ENCODE results near the gene ADGRD1.
A peak's percentile ranks its signal among the peaks of the same experiment; 100 is the strongest.

Gene ADGRD1

DNA sequence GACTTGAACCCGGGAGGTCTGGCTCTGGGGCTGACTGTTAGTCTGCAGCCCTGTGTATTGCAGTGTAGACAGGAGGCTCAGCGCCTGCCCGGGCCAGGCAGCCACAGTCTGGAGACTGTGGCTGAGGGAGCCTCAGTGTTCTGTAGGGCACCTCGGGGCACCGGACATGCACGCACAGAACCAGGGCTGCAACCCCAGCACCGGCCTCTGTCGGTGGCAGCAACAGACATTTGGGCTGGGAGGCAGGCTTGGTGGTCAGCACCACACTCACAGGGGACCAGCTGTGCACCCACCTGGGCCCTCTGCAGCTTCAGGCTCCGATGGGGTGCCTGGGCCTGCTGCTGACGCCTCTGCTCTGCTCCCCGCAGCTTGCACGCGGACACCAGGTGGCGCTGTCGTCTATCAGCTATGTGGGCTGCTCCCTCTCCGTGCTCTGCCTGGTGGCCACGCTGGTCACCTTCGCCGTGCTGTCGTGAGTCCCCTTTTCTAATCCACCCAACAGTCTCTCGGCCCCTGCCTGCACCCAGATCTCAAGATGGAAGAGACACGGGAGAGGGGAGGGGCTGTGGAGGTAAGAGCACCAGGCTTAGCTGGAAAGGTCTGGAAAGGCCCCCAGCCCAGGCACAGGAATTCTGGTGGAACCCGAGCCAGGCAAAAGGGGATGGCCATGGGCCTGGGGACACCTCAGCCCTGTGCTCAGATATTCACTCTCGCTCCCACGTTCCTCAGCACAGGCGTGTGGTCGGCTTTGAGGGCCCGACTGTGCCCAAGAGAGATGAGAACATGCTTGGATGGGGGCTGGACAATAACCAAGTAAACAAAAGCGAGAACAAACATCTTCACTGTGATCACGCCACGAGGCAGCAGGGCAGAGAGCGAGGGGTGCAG is 151.0 kb downstream of the ADGRD1 start:
- TF ChIP-seq, protein P1, sequence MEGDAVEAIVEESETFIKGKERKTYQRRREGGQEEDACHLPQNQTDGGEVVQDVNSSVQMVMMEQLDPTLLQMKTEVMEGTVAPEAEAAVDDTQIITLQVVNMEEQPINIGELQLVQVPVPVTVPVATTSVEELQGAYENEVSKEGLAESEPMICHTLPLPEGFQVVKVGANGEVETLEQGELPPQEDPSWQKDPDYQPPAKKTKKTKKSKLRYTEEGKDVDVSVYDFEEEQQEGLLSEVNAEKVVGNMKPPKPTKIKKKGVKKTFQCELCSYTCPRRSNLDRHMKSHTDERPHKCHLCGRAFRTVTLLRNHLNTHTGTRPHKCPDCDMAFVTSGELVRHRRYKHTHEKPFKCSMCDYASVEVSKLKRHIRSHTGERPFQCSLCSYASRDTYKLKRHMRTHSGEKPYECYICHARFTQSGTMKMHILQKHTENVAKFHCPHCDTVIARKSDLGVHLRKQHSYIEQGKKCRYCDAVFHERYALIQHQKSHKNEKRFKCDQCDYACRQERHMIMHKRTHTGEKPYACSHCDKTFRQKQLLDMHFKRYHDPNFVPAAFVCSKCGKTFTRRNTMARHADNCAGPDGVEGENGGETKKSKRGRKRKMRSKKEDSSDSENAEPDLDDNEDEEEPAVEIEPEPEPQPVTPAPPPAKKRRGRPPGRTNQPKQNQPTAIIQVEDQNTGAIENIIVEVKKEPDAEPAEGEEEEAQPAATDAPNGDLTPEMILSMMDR (IDR thresholded peaks at IDR 0.05; ENCODE audit: borderline replicate concordance, insufficient read depth, low read depth, low read length): peak; percentile 98
- H3K4me3 ChIP-seq (ENCODE audit: low read depth, low read length): no peak overlapping the region

DNA sequence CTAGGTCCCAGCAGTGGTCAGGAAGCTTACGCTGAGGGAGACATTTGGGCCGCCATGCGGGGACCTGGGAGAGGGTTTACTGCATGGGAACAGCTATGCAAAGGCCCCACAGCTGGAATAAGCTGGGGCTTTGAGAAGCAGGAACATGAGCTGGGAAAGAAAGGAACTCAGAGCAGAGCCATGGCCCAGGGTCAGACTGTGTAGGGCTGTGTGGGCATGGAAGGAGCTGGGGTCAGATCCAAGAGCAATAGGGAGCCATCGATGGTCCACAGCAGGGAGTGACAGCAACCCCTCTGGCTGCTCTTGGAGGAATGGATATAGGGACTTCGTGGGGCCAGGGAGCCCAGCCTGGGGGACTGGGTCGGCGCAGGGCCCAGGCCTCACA is 151.6 kb downstream of the ADGRD1 start:
- H3K4me3 ChIP-seq (ENCODE audit: low read depth, low read length): no peak overlapping the region
- TF ChIP-seq, protein P1 (IDR thresholded peaks at IDR 0.05; ENCODE audit: borderline replicate concordance, insufficient read depth, low read depth, low read length): no peak

DNA sequence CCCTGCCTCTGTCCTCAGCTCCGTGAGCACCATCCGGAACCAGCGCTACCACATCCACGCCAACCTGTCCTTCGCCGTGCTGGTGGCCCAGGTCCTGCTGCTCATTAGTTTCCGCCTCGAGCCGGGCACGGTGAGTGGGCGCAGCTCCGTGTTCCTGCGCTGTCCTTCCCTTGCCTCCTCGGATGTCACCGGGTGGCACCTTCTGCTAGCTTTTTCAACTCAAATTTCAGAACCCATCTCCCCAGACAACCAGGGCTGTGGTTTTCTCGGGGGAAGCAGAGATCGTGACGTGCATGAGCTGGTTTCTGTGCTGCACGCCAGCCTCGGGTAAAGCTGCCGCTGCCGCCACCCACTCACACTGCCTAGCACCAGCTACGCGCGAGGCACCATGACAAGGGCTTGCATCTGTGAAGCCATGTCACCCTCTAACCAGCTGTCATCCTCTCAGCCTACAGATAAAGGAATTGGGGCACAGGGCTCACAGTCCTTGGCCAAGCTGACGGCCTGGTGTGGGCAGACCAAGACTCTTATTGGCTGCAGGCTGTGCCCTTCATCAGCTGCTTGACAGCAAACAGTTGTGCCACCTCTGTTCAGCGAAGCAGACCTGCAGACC is 152.1 kb downstream of the ADGRD1 start:
- H3K4me3 ChIP-seq (ENCODE audit: low read depth, low read length): no peak overlapping the region
- TF ChIP-seq, protein P1 (IDR thresholded peaks at IDR 0.05; ENCODE audit: borderline replicate concordance, insufficient read depth, low read depth, low read length): no peak

DNA sequence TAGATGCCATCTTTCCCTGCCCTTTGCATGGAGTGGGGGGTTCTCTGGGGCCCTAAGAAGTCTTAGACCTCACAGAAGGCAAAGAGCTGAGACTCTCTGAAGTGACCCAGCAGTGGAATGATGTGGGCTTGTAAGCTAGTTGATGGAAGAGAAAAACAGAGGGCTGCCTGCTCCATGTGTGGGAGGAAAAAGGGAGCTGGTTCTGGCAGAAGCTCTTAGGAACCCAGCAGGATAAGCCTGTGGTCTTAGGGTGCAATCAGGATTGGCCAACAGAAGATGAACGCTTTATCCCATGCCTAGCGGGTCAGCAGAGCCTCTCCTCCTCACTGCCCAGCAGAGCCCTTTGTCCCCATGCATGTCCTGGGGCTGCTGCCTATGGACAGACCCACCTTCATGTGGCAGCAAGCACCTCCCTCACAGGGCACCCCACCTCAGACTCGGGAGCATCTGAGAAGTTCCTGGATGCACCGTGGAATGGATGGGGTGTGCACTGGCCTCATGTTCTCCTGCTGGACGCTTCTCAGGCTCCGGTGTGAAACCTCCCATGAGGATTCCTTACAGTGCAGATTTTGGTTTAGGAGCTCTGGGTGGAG is 152.7 kb downstream of the ADGRD1 start:
- no peak overlapping the region for H3K4me3 ChIP-seq (ENCODE audit: low read depth, low read length)
- TF ChIP-seq, protein P1 (IDR thresholded peaks at IDR 0.05; ENCODE audit: borderline replicate concordance, insufficient read depth, low read depth, low read length): no peak

DNA sequence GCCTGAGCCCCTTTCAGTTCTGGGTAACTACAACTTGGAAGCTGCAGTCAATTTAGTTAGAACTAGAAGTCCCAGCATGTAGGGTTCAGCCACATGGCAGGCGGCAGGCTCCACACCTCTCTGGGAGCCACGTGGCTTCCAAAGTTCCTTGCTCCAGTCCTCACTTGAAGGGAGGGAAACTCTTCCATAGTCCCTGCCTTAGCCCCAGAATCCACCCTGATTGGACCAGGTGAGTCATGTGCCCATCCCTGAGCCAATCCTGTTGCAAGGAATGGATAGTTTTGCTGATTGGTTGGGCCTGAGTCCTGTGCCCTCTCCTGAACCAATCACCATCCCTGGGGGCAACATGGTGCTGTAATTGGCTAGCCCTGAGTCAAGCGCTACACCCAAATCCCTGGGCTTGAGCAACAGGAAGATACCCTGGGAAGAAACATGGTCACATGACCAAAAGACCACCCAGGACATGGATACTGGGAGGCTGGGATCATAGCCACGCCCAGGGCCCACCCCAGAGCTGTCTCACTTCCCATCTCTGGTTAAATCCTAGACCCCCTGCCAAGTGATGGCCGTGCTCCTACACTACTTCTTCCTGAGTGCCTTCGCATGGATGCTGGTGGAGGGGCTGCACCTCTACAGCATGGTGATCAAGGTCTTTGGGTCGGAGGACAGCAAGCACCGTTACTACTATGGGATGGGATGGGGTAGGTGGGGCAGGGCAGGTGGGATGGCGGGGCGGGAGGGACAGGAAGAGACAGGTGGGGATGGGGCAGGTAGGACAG is 154.7 kb downstream of the ADGRD1 start:
- TF ChIP-seq, protein P1 (IDR thresholded peaks at IDR 0.05; ENCODE audit: borderline replicate concordance, insufficient read depth, low read depth, low read length): no peak
- no peak overlapping the region for H3K4me3 ChIP-seq (ENCODE audit: low read depth, low read length)

DNA sequence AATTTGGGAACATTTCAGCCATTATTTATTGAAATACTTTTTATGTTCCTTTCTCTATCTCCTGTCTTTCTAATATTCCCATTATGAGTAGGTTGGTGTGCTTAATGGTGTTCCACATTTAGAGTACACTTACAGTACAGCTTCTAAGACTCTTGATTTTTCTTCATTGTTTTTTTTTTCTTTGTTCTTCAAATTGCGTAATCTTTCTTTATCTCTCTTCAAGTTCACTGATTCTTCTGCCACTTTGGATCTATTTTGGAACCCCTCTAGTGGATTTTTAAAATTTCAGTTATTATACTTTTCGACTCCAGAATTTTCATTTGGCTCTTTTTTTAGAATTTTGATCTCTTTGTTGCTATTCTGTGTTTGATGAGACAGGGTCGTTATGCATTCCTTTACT is 157.7 kb downstream of the ADGRD1 start:
- TF ChIP-seq, protein P1 (IDR thresholded peaks at IDR 0.05; ENCODE audit: borderline replicate concordance, insufficient read depth, low read depth, low read length): no peak
- H3K4me3 ChIP-seq (ENCODE audit: low read depth, low read length): no peak overlapping the region

Data from GM12875 (cell line).